Astrocyte of the hippocampus (primary cell): ENCODE measurements around the gene ABCC4.
A peak's percentile ranks its signal among the peaks of the same experiment; 100 is the strongest.

ENCODE experiments used
- DNase-seq: peaks from one replicate; pipeline ENCODE4 v3.0.0; 2011; ENCODE audit warnings: low read depth, low spot score

Gene ABCC4

DNA sequence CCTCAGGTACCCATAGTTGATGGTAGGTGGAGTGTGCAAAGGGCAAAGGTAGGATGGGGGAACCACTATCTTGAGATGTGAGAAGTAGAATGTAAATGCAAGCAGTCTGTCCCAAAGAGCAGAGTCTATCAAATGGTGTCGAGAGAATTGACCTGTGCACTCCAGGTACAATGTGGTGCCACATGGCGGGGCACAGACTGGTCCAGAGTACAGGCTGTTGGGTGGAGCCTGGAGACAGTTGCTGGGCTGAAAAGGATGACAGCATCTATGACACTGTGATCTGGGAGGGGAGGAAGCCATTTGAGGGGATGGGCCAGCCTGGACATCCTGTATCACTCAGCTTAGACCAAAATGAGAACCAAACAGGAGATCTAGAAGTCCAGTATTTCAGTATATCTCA is 180.6 kb downstream of the ABCC4 start:
- no peak for DNase-seq

DNA sequence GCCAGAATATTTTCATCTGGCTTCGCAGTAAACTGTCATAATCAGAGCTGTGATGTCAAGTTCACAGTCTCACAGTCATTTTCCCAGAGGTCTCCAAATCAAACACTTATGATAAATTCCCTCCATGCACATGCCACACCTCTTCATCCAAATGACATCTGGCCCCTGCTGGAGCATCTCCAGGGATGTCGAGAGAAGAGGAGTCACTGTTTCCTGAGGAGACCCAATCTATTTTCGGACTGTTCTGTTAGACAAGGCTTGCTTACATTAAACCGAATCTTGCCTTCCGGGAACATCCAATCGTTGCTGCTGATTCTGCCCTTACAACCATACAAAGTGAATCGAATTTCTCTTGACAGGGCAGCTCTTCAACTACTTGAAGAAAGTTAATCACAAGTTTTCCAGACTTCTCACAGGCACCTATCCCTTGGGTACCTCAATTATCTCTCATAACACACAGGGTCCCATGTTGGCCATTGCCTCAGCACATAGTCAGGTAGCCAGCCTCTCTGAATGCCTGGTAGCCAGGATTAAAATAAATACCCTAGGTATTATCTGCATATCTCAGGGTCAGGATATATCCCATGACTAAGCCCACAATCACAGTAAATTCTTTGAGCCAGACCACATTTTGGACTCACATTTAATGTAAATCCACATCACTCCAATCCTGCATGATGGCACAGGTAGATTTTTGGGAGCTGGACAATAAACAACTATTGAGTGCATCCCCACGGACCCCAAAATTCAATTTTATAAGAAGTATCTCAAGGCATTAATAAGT is 182.5 kb downstream of the ABCC4 start:
- no peak for DNase-seq

DNA sequence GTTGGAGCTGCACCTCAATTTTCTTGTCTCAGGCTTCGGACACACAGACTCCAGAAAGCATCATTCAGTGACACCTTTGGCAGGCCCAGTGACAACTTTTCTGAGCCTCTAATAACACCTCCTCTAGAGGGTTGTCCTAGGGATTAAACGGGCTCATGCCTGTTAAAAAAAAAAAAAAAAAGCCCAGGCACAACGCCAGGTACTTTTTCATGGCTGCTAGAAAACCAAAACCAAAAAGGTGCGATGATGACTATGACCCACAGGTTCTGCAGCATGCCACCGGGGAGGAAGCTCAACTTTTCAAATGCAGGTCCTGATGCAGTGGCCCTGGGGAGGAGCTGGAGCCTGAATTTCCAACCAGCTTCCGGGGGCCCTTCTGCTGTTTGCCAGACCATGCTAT is 184.2 kb downstream of the ABCC4 start:
- peak; percentile 22 for DNase-seq

DNA sequence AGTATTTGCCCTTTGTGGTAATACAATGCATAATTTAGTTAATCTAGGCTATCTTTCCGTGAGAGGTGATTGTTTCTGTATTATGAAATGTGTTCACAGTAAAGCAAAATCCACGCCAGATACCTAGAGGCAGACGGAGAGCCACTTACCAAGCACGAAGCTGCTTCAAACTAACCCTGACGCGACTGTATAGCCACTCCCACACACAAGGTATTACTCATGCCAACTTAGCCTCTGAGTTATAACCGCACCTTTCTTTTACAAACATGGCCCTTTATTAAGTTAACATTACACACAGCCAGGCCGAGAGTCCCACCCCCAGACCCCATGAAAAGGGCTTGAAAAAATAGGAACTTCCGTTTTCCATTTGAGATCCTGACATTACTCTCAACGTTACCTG is 185.7 kb downstream of the ABCC4 start:
- no peak for DNase-seq

DNA sequence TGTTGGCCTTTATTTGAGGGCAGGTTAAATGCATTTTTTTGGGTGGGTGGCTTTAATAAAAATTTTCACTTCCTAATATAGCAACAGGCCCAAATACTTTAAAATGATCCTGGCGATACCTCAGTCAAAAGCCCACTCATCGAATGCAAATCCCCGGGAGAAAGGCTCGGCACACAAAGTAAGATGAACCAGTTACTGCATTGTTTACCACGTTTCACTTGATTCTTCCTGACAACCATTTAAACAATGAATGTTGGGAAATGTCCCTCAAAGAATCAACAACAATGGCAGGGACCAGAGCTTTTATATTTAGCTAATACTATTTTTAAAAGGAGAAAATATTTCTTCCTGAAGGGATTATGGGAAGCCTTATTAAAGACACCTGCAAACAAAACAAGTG is 187.7 kb downstream of the ABCC4 start:
- no peak for DNase-seq

DNA sequence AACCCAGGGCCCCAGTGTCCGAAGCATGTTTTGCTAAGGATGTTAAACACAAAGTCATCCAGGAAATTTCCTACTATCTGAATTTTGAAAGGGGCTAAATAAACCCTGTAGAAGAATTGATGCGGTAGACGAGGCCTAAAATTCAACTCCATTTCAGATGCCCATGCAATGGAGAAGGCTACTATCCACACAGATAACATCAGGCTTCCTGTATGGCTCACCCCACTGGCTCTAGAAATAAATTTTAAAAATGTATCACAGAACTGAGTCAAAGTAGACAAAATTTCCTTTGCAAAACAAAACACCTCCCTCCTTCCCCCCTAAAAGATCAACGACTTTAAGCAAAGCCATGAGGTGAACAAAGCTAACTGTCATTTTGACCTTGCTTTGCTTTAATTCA is 188.4 kb downstream of the ABCC4 start:
- no peak for DNase-seq

DNA sequence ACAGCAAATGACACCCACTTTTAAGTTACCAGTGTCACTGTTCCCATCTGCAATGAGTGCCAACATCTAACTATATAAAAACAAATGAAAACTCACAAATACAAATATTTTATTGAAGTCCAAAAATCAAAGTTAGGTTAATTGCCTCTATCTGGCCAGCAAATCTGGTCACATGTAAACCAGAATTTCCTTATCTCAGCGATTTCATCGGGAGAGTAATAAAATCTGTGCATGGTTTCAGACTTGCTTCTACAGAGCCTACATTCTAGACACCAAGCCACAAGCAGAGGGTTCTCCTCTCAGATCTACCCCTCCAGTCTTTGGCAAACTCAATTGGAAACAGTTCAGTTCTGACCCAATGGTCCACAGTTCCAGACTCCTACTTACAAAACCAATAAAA is 189.6 kb downstream of the ABCC4 start:
- DNase-seq, result no peak

DNA sequence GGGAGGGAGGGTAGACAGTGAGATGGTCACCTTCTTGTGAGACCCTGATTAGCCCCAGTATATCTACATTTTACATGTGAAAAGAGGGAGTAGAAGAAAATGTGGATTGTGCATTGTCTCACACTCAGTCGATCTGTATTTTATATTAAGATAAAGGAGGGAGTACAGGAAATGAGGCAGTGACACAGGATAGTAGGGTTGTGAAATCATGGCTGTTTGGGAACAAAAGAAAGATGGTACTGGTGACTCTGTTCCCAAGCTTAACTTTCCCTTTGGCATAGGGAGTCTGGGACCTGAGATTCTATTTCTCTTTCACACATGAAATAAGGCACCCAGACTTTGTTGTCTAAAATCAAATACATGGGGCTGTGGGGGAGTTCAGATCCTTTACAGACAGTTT is 194.7 kb downstream of the ABCC4 start:
- no peak for DNase-seq

DNA sequence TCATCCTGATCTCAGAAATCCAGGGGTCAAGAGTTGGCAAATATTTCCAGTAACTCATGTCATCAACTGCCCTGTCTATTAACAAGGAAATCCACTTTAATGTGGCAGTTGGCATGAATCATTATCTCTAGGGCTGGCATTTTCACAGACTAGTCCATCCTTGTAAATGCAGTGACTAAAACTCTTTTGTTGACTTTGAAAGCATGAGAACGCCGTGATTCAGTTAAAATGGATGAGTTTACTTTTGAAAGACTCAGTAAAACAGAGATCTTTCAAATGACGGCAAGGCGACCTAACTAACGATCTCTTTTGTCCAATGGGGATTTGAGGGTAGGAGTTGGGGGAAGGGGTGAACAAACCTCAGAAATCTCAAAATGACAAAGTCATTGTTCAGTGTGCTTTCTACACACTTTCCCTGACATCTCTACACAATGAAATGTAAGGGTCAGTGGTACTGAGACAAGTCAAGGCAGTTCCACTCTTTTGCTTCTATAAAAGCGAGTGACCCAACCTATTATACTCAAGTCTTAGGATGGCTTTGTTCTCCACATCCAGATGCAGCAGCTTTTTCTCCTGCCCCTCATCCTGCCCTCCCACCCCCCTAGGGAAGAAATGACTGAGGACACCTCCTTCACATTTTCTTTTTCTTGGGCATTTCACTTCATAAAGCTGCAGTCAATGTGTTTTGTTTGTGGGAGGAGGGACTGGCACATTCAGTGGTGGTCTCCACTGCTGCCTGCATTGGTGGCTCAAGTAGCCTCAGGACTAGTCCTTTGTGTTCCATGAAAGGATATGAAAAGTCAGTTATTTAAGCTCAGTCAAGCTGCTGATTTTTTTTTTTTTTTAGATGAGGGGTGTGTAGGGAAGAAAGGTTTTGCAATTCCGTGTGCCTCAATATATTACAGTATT is 200.5 kb downstream of the ABCC4 start:
- DNase-seq, result peak; percentile 73

DNA sequence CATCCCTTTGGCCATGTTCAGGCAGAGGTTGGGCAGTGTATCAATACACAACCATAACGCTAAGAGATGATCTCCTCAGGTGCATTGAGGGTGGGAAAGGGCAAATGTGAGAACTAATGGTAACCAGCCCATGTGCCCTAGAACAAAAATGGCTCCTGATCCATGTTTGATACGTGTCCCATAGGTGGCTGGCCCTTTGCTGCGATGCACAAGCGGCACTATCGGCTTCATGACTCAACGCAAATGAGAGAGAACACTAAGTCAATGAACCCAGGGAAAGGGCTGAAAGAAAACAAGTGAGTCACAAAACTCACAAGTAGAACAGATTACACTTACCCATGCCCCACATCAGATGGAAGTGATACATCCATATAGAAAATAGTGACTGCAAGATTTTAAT is 201.7 kb downstream of the ABCC4 start:
- peak; percentile 43 for DNase-seq

DNA sequence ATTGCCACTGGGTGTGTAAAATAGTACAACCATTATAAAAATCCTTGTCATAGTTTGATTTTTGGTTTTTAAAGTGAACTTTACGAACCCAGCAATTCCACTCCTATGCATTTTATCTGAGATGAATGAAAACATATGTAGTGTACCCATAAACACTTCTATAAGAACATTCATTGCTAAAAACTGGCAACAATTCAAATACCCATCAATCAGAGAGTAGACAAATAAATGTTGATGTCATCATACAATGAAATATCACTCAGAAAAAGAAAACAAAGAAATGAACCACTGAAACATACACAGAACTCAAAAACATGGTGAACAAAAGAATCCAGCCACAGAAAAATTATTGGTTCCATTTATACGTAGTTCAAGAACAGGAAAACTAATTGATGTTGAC is 202.3 kb downstream of the ABCC4 start:
- no peak for DNase-seq

DNA sequence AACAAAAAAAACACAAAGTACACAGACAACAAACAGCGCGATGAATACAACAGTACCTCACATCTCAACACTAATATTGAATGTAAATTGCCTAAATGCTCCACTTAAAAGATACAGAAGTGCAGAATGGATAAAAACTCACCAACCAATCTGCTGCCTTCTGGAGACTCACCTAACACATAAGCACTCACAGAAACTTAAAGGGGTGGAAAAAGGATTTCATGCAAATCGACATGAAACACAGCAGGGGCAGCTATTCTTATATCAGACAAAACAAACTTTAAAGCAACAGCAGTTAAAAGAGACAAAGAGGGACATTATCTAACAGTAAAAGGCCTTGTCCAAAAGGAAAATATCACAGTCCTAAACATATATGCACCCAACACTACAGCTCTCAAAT is 209.5 kb downstream of the ABCC4 start:
- DNase-seq, result no peak

DNA sequence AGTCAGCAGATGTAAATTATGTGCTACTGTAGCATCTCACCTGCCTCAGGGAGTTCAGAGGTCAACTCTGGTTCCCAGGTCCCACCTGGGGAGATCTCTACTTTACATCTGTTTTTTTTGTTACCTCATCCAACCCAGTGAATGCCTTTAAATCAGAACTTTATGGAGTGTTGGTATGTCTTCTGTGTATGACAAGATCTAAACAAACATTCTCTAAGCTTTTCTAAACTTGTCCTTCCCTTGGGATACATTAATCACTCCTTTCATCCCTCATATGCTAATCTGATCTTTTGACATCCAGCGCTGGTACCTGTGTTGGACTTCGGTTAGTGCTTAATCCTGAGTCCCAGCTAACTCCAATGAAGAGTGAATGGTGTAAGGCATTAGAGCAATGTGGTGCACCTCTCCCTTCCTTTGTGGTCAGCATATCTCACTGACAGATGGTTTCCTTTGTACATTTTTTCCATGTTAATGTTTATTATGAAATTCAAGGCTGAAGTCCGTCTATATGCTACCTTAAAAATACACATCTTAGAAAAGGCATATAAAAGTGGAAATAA is 213.4 kb downstream of the ABCC4 start:
- DNase-seq, result peak; percentile 46

DNA sequence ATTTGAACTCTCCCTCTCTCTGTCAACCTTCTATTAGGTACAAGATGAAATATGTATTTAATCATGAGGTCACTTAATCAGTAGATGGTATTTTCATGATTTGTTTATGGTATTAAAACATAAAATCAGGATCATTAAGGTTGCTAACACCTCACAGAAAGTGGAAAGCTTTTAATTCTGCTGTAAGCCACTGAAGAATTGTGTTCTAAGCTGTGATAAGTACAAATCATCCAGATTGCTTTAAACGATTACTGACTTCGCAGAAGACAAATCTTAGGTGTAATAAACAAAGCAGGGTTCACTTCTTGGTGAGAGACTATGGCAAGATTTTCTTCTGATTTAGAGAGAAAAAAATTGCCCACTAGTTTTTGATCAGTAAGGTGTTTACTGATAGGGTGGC is 214.5 kb downstream of the ABCC4 start:
- DNase-seq, result no peak

DNA sequence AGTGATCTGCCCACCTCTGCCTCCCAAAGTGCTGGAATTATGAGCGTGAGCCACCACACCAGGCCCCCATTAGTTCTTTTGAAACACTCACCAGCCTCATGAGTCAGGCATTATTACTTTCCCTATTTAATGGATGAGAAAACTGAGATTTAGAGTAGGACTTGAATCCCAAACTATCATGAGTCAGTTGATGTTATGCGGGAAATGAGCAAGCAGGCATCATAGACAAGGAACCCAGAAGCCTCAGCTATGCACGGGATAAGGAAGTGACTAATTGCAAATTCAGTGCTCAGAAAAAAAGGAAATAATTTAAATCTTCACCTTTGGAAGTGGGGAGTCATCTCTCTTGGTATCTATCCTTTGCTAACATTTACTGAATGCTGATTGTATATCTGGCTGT is 217.5 kb downstream of the ABCC4 start:
- DNase-seq, result peak; percentile 25

DNA sequence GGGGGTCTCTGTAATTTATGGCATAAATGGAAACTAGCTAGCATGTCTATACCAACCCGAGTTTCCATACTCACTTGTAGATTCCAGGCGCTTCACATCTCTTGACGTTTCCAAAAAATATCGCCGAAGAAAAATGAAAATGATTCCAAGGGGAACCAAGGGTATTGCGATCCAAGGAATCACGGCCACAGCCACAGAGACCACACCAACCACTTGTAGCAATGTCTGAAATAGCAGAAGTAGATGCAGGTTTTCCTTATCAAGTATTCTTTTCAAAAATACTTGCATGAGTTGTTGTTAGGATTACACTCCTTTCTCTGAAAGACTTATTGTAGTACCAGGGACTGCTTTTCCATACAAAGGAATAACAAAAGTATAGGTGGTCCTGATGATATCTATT is 218.2 kb downstream of the ABCC4 start:
- no peak for DNase-seq

DNA sequence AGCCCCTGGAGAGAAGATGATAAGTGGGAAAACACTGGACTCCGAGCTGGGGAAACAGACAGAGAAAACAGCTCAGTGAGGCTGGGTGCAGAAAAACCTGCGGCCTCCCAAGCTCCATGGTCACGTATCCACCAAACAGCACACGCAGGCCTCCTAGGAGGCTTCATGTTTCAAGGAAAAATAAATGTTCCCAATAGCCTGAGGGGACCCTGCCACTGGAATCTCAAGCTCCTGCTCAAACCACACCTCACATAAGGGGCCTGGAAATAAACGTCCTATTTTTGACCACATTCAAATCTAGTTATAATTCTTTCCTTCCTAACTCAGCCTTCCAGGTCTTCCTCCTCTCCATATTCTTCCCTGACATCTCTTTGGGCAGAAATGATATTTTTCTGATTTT is 225.7 kb downstream of the ABCC4 start:
- DNase-seq, result no peak

DNA sequence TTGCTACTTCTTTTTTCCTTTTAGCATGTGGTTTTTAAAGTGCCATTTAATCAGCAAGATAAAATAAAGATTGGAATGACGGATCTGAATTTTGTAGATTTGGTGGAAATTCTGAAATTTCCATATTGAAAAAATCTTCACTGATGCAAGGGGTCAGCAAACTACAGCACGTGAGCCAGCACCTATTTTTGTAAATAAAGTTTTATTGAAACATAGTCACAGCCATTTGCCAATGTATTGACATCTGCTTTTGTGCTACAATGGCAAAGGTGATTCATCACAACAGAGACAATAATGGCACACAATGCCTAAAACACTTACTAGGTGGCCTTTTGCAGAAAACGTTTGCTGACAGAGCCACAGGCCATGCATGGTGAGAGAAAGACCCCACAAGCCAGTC is 226.4 kb downstream of the ABCC4 start:
- no peak for DNase-seq

DNA sequence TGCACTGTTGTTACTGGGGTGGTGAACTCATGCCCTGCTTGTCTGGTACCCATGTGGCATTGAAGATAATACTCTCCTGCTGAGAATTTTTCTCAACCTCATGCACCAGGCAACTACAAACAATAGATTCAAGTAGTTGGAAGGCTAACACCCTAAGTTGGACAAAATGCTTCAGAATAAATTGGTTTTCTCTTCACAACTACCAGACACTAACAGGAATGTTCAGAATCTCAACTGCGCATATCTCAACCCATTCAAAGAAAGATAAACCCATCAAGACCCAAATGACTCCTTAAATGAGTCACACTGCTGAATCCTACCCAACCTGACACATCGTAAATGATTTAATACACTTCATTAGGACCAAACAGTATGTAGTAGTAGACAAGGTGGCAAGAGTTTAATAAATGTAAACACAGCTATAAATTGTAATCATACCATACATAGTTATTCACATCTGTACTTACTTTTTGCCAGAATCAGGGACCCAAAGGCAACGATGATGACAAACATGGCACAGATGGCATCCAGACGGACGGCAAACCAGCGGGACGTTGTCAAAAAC is 227.4 kb downstream of the ABCC4 start:
- DNase-seq, result peak; percentile 75

DNA sequence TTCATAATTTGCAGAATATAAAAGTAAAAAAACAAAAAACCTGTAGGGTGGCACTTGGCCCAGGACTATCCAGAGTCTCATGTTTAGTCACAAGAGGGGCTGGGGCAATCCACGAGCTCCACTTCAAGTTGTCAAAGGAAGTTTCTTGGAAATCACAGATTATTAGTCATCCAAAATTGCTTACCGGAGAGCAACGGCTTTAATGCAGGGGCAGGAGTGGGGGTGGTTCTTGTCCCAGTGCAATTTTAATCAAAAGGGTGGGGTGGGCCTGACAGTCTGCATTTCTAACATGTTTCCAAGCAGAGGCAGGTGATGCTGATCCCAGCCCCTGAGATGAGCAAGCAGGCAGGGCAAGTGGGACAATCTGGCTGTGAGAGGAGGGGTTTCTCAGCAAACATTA is 233.9 kb downstream of the ABCC4 start:
- DNase-seq, result no peak

DNA sequence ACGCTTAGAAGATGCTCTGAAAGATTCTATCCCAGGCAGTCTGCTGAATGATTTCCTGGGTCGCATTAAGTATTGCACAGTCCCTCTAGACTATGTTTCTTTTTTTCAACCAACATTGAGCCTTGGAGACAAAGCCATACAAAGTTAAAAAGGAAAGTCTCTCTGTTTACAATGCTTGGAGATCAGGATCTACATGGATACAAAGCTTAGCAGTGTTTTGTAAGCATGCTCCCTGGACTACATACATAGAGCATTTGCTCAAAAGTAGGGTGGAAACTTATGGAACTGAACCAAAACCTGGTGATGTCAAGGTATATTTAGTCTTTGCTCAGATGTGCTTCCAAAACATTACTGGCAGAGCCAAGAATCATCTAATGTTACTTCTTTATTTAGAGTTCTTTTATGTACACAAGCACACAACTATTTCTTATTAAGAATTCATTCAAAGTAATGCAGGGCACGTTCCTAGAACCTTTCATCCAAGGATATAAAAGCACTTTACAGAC is 241.2 kb downstream of the ABCC4 start:
- DNase-seq, result no peak

DNA sequence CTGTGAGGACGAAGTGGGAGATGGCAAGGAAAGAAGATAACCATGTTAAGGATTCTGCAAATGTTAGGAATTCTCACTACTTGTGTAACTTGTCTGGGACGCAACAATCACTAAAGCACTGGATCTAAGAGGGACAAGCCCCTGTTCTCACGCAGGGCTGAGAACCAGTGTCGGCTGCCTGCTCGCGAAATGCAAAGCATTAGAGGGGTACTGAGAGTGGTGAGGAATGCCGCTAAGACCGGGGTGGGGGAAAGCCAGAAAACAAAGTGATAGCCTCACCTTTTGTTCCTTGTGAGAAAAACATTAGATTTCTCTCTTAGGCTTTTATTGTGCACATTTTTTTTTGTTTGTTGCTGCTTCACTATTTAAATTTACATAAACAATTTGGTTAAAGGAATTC is 241.9 kb downstream of the ABCC4 start:
- DNase-seq, result no peak
